IPS-NIHi7 (cell line): ENCODE data around the gene SLC1A7.
A peak's percentile ranks its signal among the peaks of the same experiment; 100 is the strongest.

Source experiments
- DNase-seq: peaks from one replicate; pipeline ENCODE4 v3.0.0; 2012; ENCODE audit warnings: mixed read lengths; ENCODE audit errors: extremely low spot score

SLC1A7 gene

GRCh38 chr1:53091841-53092645 is 50.4 kb downstream of the SLC1A7 start:
- no peak for DNase-seq

GRCh38 chr1:53090227-53091147 is 52.0 kb downstream of the SLC1A7 start:
- no peak for DNase-seq

GRCh38 chr1:53089478-53090226 is 52.8 kb downstream of the SLC1A7 start:
- DNase-seq, result no peak

- no peak for DNase-seq
Measured at GRCh38 chr1:53088616-53089300, 53.7 kb downstream of the SLC1A7 start.

- DNase-seq, result peak; percentile 76
Measured at GRCh38 chr1:53087332-53088285, 54.8 kb downstream of the SLC1A7 start.

GRCh38 chr1:53086491-53087070 is 55.9 kb downstream of the SLC1A7 start:
- no peak for DNase-seq

GRCh38 chr1:53085405-53085804 is 57.0 kb downstream of the SLC1A7 start:
- DNase-seq, result no peak

GRCh38 chr1:53084589-53084971 is 57.9 kb downstream of the SLC1A7 start:
- DNase-seq, result no peak

- no peak for DNase-seq
Measured at GRCh38 chr1:53083636-53084588, 58.5 kb downstream of the SLC1A7 start.

- no peak for DNase-seq
Measured at GRCh38 chr1:53082826-53083455, 59.5 kb downstream of the SLC1A7 start.

GRCh38 chr1:53081384-53082066 is 60.9 kb downstream of the SLC1A7 start:
- DNase-seq, result no peak

GRCh38 chr1:53080769-53081168 is 61.7 kb downstream of the SLC1A7 start:
- no peak for DNase-seq

- DNase-seq, result no peak
Measured at GRCh38 chr1:53080041-53080440, 62.4 kb downstream of the SLC1A7 start.

- no peak for DNase-seq
Measured at GRCh38 chr1:53079251-53079650, 63.2 kb downstream of the SLC1A7 start.

GRCh38 chr1:53078333-53079101 is 63.9 kb downstream of the SLC1A7 start:
- no peak for DNase-seq

GRCh38 chr1:53077599-53077965 is 64.9 kb downstream of the SLC1A7 start:
- no peak for DNase-seq
